ENCODE data around the gene ALPG.
"Not testable (repeated sequence)": the region's sequence is repeated elsewhere in the genome, so short reads cannot be mapped to it uniquely, and the experiment has no call there.

DNA sequence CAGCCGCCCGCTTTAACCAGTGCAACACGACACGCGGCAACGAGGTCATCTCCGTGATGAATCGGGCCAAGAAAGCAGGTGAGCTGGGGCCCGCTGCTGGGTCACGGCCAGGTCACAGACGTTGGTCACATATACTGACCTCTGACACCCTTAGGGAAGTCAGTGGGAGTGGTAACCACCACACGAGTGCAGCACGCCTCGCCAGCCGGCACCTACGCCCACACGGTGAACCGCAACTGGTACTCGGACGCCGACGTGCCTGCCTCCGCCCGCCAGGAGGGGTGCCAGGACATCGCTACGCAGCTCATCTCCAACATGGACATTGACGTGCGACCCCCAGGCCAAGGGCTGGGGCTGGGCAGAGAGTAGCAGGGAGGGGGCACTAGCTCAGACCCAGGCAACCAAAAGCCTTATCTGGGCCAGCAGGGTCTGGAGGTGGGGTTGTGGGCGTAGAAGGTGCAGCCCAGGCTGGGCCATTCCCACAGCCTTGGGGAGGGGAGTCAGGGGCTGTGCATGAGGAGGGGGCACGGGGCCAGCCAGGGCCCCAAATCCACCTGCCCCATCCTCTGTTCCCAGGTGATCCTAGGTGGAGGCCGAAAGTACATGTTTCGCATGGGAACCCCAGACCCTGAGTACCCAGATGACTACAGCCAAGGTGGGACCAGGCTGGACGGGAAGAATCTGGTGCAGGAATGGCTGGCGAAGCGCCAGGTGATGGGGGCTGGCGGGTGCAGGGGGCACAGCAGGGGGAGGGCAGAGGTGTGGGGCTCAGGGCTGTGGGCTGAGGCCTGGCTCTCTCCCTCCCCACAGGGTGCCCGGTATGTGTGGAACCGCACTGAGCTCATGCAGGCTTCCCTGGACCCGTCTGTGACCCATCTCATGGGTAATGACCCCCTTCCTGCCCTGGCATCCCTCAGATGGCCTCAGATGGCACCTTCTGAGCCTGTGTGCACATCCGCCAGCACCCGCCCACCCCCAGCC is 26.7 kb upstream of the ALPG start:
- TF ChIP-seq, protein P1, sequence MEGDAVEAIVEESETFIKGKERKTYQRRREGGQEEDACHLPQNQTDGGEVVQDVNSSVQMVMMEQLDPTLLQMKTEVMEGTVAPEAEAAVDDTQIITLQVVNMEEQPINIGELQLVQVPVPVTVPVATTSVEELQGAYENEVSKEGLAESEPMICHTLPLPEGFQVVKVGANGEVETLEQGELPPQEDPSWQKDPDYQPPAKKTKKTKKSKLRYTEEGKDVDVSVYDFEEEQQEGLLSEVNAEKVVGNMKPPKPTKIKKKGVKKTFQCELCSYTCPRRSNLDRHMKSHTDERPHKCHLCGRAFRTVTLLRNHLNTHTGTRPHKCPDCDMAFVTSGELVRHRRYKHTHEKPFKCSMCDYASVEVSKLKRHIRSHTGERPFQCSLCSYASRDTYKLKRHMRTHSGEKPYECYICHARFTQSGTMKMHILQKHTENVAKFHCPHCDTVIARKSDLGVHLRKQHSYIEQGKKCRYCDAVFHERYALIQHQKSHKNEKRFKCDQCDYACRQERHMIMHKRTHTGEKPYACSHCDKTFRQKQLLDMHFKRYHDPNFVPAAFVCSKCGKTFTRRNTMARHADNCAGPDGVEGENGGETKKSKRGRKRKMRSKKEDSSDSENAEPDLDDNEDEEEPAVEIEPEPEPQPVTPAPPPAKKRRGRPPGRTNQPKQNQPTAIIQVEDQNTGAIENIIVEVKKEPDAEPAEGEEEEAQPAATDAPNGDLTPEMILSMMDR (IDR thresholded peaks at IDR 0.05; ENCODE audit: insufficient read depth, low read length, poor library complexity, severe bottlenecking): not testable (repeated sequence)
- not testable (repeated sequence) for TF ChIP-seq EZH2phosphoT487 (conservative IDR thresholded peaks at IDR 0.05; ENCODE audit: low read length)
